Thyroid gland (tissue), 4 donors: Measurements from ENCODE around the gene GRIP1.

Experiments used
- POLR2A ChIP-seq, 2 donors: fragments of 450-650 bp; IDR thresholded peaks; one replicate each; pipeline ENCODE4 v1.6.1; 2017; ENCODE audit warnings: antibody characterized with exemption in 2 of 2, mild to moderate bottlenecking in 2 of 2, moderate library complexity in 1 of 2
- TF ChIP-seq, protein P1 (sequence below), 6 experiments: fragments of 200-600 bp in 3 of 6; fragments of 450-650 bp in 3 of 6; sonication (generic) in 3 of 6; IDR thresholded peaks; one replicate each; pipeline ENCODE4 v1.5.1; 2016 to 2019; ENCODE audit warnings: antibody characterized with exemption in 6 of 6, mild to moderate bottlenecking in 2 of 6, inconsistent platforms in 1 of 6, moderate library complexity in 1 of 6

DNA sequence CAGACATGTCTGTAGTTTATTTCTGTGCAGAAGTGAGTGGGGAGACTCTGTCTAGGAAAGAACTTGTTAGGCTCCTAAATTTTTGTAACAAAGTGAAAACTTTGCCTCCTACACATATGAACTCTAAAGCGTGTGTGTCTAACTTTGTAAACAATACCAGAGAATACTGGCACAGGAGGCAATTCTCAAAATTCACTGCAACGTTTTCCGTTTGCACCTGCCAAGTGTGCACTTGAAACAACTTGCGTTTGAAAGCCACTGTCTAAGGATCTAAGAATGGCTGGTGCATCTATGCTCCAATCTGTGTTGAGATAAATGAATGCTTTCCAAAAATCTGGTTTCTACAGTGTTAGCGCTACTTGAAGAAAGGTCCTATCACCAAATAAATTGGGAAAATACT is 15.3 kb downstream of the GRIP1 start:
- TF ChIP-seq, protein P1, sequence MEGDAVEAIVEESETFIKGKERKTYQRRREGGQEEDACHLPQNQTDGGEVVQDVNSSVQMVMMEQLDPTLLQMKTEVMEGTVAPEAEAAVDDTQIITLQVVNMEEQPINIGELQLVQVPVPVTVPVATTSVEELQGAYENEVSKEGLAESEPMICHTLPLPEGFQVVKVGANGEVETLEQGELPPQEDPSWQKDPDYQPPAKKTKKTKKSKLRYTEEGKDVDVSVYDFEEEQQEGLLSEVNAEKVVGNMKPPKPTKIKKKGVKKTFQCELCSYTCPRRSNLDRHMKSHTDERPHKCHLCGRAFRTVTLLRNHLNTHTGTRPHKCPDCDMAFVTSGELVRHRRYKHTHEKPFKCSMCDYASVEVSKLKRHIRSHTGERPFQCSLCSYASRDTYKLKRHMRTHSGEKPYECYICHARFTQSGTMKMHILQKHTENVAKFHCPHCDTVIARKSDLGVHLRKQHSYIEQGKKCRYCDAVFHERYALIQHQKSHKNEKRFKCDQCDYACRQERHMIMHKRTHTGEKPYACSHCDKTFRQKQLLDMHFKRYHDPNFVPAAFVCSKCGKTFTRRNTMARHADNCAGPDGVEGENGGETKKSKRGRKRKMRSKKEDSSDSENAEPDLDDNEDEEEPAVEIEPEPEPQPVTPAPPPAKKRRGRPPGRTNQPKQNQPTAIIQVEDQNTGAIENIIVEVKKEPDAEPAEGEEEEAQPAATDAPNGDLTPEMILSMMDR (IDR thresholded peaks at IDR 0.05) = no peak
- no peak for TF ChIP-seq POLR2A (IDR thresholded peaks at IDR 0.05)
